Muscle of leg (tissue), 11 donors: ENCODE results near the gene OSR1. TPM values are rescaled to one million over a fixed set of nuclear protein-coding genes. Genes with fewer than 3 reads are reported as not detected.
"Not testable (repeated sequence)": the region's sequence is repeated elsewhere in the genome, so short reads cannot be mapped to it uniquely, and the experiment has no call there.

Source experiments
- DNase-seq: peaks from one replicate; pipeline ENCODE4 v3.0.0; 2013
- H3K27ac ChIP-seq: one replicate; pipeline ENCODE4 v1.5.1; 2013; ENCODE audit warnings: mild to moderate bottlenecking, low read length, control low read depth
- H3K27me3 ChIP-seq: one replicate; pipeline ENCODE4 v1.6.1; 2013; ENCODE audit warnings: low read length; ENCODE audit not compliant: control insufficient read depth, insufficient read depth
- H3K36me3 ChIP-seq: one replicate; pipeline ENCODE4 v1.6.1; 2013; ENCODE audit warnings: low read length; ENCODE audit not compliant: control insufficient read depth, insufficient read depth
- H3K4me1 ChIP-seq: one replicate; pipeline ENCODE4 v1.6.1; 2013; ENCODE audit warnings: low read length; ENCODE audit not compliant: control insufficient read depth, insufficient read depth
- H3K4me3 ChIP-seq: one replicate; pipeline ENCODE4 v1.5.1; 2013; ENCODE audit warnings: low read length, control low read depth
- H3K9me3 ChIP-seq: replicated peaks from 2 replicates; pipeline ENCODE4 v1.6.1; 2013; ENCODE audit warnings: low read depth, low read length; ENCODE audit not compliant: control insufficient read depth
- WGBS: methylation state at CpG from one replicate; pipeline ENCODE4 v1.1.5; 2013; ENCODE audit warnings: missing lambda C conversion rate; ENCODE audit not compliant: insufficient coverage; 5-methylcytosine and 5-hydroxymethylcytosine counted together
- polyA plus RNA-seq, 8 donors: library from polyadenylated mRNA; unstranded; fragments of 120-200 nt; gene quantifications; one replicate each; pipeline versions ENCODE4 v1.2.1 to v1.2.3, GENCODE V29; 2013; ENCODE audit warnings: inconsistent platforms in 1 of 8, low replicate concordance in 1 of 8; ENCODE audit not compliant: insufficient read length in 8 of 8, insufficient read depth in 1 of 8
- total RNA-seq: library from RNA; stranded (reverse); fragments of 120-200 nt; gene quantifications from one replicate; pipeline ENCODE4 v1.2.4, GENCODE V29; 2013

The OSR1 gene
- total and polyA plus RNA-seq, 9 donors, result 11.6 to 37.4 (median 21.6) TPM

DNA sequence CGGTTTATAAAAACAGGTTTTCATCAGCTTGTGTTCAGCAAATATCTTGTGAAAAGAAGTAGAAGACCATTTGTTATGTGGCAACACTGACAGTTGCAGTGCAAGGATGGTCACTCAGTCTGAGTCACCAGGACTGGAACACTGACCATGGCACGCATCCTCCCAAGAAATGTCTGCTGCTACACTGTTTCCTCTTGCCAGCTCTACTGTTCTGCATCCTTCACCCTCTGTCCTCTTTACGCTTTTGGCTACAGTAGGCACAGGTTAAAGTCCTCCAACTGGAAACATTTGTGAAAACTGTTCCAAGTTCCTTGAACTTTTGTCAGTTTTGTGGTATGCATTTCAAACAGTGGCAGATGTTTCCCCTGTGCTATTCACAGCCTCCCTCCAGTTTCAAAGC is 39.4 kb downstream of the OSR1 start:
- H3K27ac ChIP-seq, result no peak overlapping the region
- 100% methylated on average over 1 of the region's 3 CpGs for WGBS
- H3K4me3 ChIP-seq, result no peak overlapping the region
- H3K36me3 ChIP-seq, result no peaks in the 10 kb centered on the region
- DNase-seq, result no peak
- no peaks in the 10 kb centered on the region for H3K9me3 ChIP-seq
- H3K4me1 ChIP-seq, result no peaks in the 10 kb centered on the region
- no peaks in the 10 kb centered on the region for H3K27me3 ChIP-seq

DNA sequence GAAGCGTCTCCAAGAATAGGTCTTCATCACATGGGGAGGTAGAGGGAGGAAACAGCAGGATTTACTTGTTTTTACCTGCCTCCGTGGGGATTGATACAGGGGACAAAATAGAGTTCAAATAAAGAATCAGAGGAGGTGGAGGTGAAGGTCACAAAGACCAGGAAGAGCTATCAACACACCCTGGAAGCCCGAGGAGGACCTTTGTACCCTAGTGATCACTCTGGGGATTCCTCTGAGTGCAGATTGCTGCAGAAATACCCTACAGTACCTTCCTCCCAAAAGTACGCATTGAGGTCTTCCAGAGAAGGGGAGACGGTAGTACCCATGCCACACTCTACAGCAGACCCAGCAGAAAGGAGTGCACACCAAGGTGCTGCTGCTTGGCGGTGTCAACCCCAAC is 44.9 kb downstream of the OSR1 start:
- H3K27me3 ChIP-seq, result no peaks in the 10 kb centered on the region
- DNase-seq, result no peak
- no peaks in the 10 kb centered on the region for H3K36me3 ChIP-seq
- H3K4me3 ChIP-seq, result no peak overlapping the region
- no peak overlapping the region for H3K27ac ChIP-seq
- H3K4me1 ChIP-seq, result no peaks in the 10 kb centered on the region
- 90% methylated on average over 5 of the region's 6 CpGs for WGBS
- no peaks in the 10 kb centered on the region for H3K9me3 ChIP-seq

DNA sequence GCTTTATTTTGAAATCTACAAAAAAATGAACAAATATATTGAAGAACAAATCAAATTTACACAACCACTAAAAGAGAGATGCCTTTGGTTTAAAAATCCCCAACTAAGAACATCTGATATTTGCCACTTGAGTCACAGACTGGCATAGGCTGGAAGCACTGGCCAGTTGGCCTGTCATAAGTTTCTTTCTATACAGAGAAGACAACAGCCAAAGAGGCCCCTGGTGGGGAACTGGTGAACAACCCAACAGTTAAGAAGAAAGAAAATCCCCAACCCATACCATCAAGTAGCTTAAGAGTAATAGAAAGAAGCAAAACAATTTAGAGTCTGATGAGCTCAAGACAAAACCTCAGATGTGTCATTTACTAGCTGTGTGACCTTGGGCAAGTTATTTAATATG is 45.5 kb downstream of the OSR1 start:
- Histone ChIP-seq H3K4me3 (no peak overlapping the region), H3K4me1 (no peaks in the 10 kb centered on the region), H3K27me3 (no peaks in the 10 kb centered on the region), H3K9me3 (no peaks in the 10 kb centered on the region), H3K27ac (no peak overlapping the region), H3K36me3 (no peaks in the 10 kb centered on the region)
- DNase-seq, result no peak

DNA sequence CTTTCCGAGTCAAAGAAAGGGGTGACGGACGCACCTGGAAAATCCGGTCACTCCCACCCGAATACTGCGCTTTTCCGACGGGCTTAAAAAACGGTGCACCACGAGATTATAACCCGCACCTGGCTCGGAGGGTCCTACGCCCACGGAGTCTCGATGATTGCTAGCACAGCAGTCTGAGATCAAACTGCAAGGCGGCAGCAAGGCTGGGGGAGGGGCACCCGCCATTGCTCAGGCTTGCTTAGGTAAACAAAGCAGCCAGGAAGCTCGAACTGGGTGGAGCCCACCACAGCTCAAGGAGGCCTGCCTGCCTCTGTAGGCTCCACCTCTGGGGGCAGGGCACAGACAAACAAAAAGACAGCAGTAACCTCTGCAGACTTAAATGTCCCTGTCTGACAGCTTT is 52.4 kb downstream of the OSR1 start:
- H3K4me3 ChIP-seq, DNase-seq, H3K4me1 ChIP-seq, H3K9me3 ChIP-seq, H3K27me3 ChIP-seq, H3K27ac ChIP-seq, H3K36me3 ChIP-seq: not testable (repeated sequence)
- 92% methylated on average over 8 of the region's 18 CpGs for WGBS

DNA sequence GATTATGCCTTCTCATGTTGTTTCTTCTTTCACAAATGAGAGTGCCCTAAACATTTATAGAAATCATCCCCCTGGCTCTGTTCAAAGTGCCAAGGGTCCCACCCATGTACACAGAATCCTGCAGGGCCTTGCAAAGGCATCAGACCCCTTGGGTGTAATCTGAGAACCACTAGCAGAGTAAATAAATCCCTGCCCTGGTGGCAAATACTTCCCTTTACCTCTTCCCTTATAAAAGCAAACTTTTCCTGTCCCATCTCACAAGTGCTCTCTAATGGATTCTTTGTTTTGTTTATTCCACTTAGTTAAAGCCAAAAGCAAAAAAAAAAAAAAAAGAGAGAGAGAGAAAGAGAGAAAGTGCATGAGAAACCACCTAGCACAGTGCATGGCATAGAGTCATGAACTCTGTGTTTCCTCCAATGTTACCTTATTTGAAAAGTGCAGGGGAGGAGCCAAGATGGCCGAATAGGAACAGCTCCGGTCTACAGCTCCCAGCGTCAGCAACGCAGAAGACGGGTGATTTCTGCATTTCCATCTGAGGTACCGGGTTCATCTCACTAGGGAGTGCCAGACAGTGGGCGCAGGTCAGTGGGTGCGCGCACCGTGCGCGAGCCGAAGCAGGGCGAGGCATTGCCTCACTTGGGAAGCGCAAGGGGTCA is 52.9 kb downstream of the OSR1 start:
- not testable (repeated sequence) for H3K4me1 ChIP-seq, H3K9me3 ChIP-seq, H3K4me3 ChIP-seq, H3K27me3 ChIP-seq, H3K27ac ChIP-seq, H3K36me3 ChIP-seq, DNase-seq
- WGBS, result 90% methylated on average over 2 of the region's 15 CpGs

DNA sequence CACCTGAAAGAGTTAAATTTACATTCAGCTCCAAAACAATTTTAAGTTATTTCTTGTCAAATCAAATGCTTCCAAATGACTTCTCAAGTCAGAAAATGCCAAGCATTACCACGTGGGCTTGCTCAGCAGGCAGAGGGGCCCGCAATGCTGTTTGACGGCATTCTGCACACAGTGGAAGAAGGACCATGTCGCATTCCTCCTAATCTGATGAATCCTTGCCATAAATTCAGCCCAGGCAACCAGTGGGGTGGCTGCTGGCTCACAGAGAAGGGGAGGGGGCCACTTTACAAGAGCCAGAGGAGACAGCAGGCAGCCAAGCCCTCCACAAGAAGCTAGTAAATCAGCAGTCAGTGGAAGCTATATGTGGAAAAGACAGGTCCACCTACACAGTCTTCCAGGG is 56.7 kb downstream of the OSR1 start:
- H3K27ac ChIP-seq, result no peak overlapping the region

More for the DNA sequence above, 56.7 kb downstream of the OSR1 start:
- H3K4me3 ChIP-seq, result no peak overlapping the region
- no peak for DNase-seq
- WGBS, result 69% methylated on average over 2 of the region's 4 CpGs
- H3K27me3 ChIP-seq, result no peaks in the 10 kb centered on the region
- no peaks in the 10 kb centered on the region for H3K9me3 ChIP-seq
- H3K36me3 ChIP-seq, result no peaks in the 10 kb centered on the region
- no peaks in the 10 kb centered on the region for H3K4me1 ChIP-seq
